Liver (tissue), 9 donors: Measurements from ENCODE around the gene NTN1. TPM values are rescaled to one million over a fixed set of nuclear protein-coding genes. Genes with fewer than 3 reads are reported as not detected.
A peak's percentile ranks its signal among the peaks of the same experiment; 100 is the strongest.
"Not testable (repeated sequence)": the region's sequence is repeated elsewhere in the genome, so short reads cannot be mapped to it uniquely, and the experiment has no call there.

Experiments used
- DNase-seq: peaks from one replicate; pipeline ENCODE4 v3.0.0-alpha.2; 2017; ENCODE audit warnings: low spot score
- H3K27ac ChIP-seq, 2 donors: one replicate each; pipeline ENCODE4 v1.7.0; 2013; ENCODE audit warnings: inconsistent platforms in 2 of 2, low read length in 2 of 2, control low read depth in 1 of 2, low read depth in 1 of 2, mild to moderate bottlenecking in 1 of 2
- H3K27me3 ChIP-seq, 4 donors: one replicate each; pipeline versions ENCODE4 v1.6.1 to v1.7.0; 2013; ENCODE audit warnings: low read length in 3 of 4, inconsistent platforms in 1 of 4, mild to moderate bottlenecking in 1 of 4, moderate library complexity in 1 of 4; ENCODE audit not compliant: control insufficient read depth in 4 of 4, insufficient read depth in 4 of 4
- H3K36me3 ChIP-seq, 4 donors: one replicate each; pipeline versions ENCODE4 v1.6.1 to v1.7.0; 2013; ENCODE audit warnings: low read length in 3 of 4, mild to moderate bottlenecking in 3 of 4, low read depth in 1 of 4, moderate library complexity in 1 of 4; ENCODE audit not compliant: control insufficient read depth in 4 of 4, insufficient read depth in 3 of 4
- H3K4me1 ChIP-seq, 4 donors: one replicate each; pipeline versions ENCODE4 v1.6.1 to v1.7.0; 2013; ENCODE audit warnings: low read length in 3 of 4, mild to moderate bottlenecking in 3 of 4, moderate library complexity in 1 of 4; ENCODE audit not compliant: control insufficient read depth in 4 of 4, insufficient read depth in 4 of 4
- H3K4me3 ChIP-seq, 3 donors: one replicate each; pipeline versions ENCODE4 v1.6.1 to v1.7.0; 2013; ENCODE audit warnings: low read length in 3 of 3, control low read depth in 1 of 3, low read depth in 1 of 3, mild to moderate bottlenecking in 1 of 3
- H3K9ac ChIP-seq, 2 donors: one replicate each; pipeline ENCODE4 v1.7.0; 2013; ENCODE audit warnings: low read length in 2 of 2, mild to moderate bottlenecking in 2 of 2, moderate library complexity in 2 of 2, control low read depth in 1 of 2, low read depth in 1 of 2
- H3K9me3 ChIP-seq, 4 donors: one replicate each; pipeline versions ENCODE4 v1.6.1 to v1.7.0; 2013; ENCODE audit warnings: low read length in 3 of 4; ENCODE audit not compliant: control insufficient read depth in 4 of 4
- ATF3 ChIP-seq: IDR thresholded peaks from 2 replicates; pipeline ENCODE4 v1.6.1; 2016; ENCODE audit warnings: antibody characterized with exemption
- EGR1 ChIP-seq, 2 donors: IDR thresholded peaks; 2 replicates each; pipeline ENCODE4 v1.6.1; 2016 to 2018; ENCODE audit warnings: antibody characterized with exemption in 2 of 2, low read depth in 2 of 2
- FOXA1 ChIP-seq: IDR thresholded peaks from 2 replicates; pipeline ENCODE4 v1.6.1; 2016; ENCODE audit warnings: antibody characterized with exemption
- FOXA2 ChIP-seq: IDR thresholded peaks from 2 replicates; pipeline ENCODE4 v1.6.1; 2016; ENCODE audit warnings: antibody characterized with exemption
- GABPA ChIP-seq, 2 donors: IDR thresholded peaks in 1 of 2; conservative IDR thresholded peaks in 1 of 2; 2 replicates each; pipeline ENCODE4 v1.6.1; 2016; ENCODE audit warnings: antibody characterized with exemption in 2 of 2, mild to moderate bottlenecking in 1 of 2, moderate library complexity in 1 of 2
- HNF4A ChIP-seq, 2 donors: conservative IDR thresholded peaks; 2 replicates each; pipeline ENCODE4 v1.6.1; 2016; ENCODE audit warnings: antibody characterized with exemption in 2 of 2, mild to moderate bottlenecking in 2 of 2
- HNF4G ChIP-seq: IDR thresholded peaks from 2 replicates; pipeline ENCODE4 v1.6.1; 2016; ENCODE audit warnings: antibody characterized with exemption
- JUND ChIP-seq, 2 donors: IDR thresholded peaks; 2 replicates each; pipeline ENCODE4 v1.6.1; 2016; ENCODE audit warnings: antibody characterized with exemption in 2 of 2
- MAX ChIP-seq: IDR thresholded peaks from 2 replicates; pipeline ENCODE4 v1.6.1; 2016; ENCODE audit warnings: antibody characterized with exemption
- NR2F2 ChIP-seq: IDR thresholded peaks from 2 replicates; pipeline ENCODE4 v1.6.1; 2016; ENCODE audit warnings: antibody characterized with exemption
- SP1 ChIP-seq: IDR thresholded peaks from 2 replicates; pipeline ENCODE4 v1.6.1; 2018; ENCODE audit warnings: antibody characterized with exemption, mild to moderate bottlenecking
- TAF1 ChIP-seq: conservative IDR thresholded peaks from 2 replicates; pipeline ENCODE4 v1.6.1; 2016; ENCODE audit warnings: antibody characterized with exemption, mild to moderate bottlenecking
- ZBTB33 ChIP-seq: IDR thresholded peaks from 2 replicates; pipeline ENCODE4 v1.6.1; 2016; ENCODE audit warnings: antibody characterized with exemption
- WGBS: extraction: QIAGEN DNeasy Blood & Tissue Kit; methylation state at CpG from one replicate; pipeline ENCODE4 v1.1.7; 2013; 5-methylcytosine and 5-hydroxymethylcytosine counted together
- polyA plus RNA-seq, 2 donors: library from polyadenylated mRNA; stranded (reverse) in 1 of 2; unstranded in 1 of 2; fragments of 200-250 nt in 1 of 2; fragments of >200 nt in 1 of 2; fragmentation: Nextera tagmentation in 1 of 2; extraction: Ambion mirVana in 1 of 2; gene quantifications; one replicate each; pipeline versions ENCODE4 v1.2.1 to v1.2.3, GENCODE V29; 2013 to 2015
- total RNA-seq, 2 donors: library from RNA; depleted of rRNA; stranded (reverse); fragments of >200 nt; gene quantifications; one replicate each; pipeline ENCODE4 v1.2.3, GENCODE V29; 2014
- TF ChIP-seq, protein P1 (sequence below): fragments of 150-350 bp; IDR thresholded peaks from 2 replicates; pipeline ENCODE4 v1.5.1; 2017; ENCODE audit warnings: improper control_type of control experiment, low read depth, low read length; ENCODE audit not compliant: missing input control
- TF ChIP-seq, protein P2 (sequence below): IDR thresholded peaks from 2 replicates; pipeline ENCODE4 v1.6.1; 2016; ENCODE audit warnings: antibody characterized with exemption, mild to moderate bottlenecking
- donor health status: healthy.
- donor health status: healthy.
- donor health status: healthy.
- donor health status: healthy.
- donor health status: healthy.

Gene NTN1
- total and polyA plus RNA-seq, 4 donors: 0.14 to 8.7 (median 4.3) TPM

DNA sequence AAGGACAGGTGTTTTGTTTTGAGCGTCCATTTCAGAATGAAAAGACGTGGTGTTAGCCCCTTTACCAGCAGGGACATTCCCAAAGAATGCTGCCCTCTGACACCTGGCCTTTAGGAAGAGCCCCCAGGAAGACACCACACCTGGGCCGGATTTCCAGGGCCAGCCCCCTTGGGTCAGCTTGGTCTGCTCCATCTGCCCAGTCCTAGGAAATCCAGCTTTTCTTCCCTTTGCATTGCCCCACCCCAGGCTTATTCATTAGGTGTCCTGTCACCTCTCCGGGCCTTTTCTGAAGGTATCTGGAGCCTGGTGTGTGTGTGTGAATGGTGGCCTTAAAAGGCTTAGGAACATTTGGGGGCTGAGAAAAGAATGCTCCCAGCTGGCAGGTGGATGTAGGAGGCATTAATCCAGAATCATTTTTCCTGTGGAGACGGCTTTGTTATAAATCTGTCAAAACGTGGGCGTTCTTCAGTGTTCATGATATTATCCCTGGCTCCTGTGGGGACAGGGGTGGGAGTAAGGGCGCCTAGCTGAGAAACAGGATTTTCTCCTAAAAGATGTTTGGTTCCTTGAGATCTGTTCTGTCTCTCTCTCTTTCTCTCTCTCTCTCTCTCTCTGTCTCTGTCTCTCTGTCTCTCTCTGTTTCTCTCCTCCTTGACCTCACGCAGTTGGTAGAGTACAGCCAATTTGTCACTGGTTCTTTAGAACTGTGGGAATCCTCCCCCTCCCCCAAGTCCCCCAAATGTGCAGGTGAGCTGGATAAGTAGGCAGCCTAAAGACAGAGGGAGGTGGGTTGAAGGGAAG lies 84.0 kb downstream of the NTN1 start:
- peak overlapping the region in 2 of 3 donors; percentile 10 to 37 for H3K4me3 ChIP-seq
- H3K4me1 ChIP-seq: peaks cover 6 to 18% (median 12%) of the 10 kb centered on the region in 4 donors
- WGBS: 87% methylated on average over 9 of the region's 9 CpGs
- H3K36me3 ChIP-seq: no peaks in the 10 kb centered on the region
- DNase-seq: no peak
- no peaks in the 10 kb centered on the region for H3K9me3 ChIP-seq
- TF ChIP-seq ATF3: no peak
- TF ChIP-seq SP1: no peak
- TF ChIP-seq HNF4A (conservative IDR thresholded peaks at IDR 0.05): no peak
- no peak for TF ChIP-seq NR2F2
- no peak for TF ChIP-seq ZBTB33
- TF ChIP-seq, protein P1, sequence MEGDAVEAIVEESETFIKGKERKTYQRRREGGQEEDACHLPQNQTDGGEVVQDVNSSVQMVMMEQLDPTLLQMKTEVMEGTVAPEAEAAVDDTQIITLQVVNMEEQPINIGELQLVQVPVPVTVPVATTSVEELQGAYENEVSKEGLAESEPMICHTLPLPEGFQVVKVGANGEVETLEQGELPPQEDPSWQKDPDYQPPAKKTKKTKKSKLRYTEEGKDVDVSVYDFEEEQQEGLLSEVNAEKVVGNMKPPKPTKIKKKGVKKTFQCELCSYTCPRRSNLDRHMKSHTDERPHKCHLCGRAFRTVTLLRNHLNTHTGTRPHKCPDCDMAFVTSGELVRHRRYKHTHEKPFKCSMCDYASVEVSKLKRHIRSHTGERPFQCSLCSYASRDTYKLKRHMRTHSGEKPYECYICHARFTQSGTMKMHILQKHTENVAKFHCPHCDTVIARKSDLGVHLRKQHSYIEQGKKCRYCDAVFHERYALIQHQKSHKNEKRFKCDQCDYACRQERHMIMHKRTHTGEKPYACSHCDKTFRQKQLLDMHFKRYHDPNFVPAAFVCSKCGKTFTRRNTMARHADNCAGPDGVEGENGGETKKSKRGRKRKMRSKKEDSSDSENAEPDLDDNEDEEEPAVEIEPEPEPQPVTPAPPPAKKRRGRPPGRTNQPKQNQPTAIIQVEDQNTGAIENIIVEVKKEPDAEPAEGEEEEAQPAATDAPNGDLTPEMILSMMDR: no peak
- TF ChIP-seq FOXA1: no peak
- no peak for TF ChIP-seq JUND (IDR thresholded peaks at IDR 0.05)
- TF ChIP-seq, protein P2, sequence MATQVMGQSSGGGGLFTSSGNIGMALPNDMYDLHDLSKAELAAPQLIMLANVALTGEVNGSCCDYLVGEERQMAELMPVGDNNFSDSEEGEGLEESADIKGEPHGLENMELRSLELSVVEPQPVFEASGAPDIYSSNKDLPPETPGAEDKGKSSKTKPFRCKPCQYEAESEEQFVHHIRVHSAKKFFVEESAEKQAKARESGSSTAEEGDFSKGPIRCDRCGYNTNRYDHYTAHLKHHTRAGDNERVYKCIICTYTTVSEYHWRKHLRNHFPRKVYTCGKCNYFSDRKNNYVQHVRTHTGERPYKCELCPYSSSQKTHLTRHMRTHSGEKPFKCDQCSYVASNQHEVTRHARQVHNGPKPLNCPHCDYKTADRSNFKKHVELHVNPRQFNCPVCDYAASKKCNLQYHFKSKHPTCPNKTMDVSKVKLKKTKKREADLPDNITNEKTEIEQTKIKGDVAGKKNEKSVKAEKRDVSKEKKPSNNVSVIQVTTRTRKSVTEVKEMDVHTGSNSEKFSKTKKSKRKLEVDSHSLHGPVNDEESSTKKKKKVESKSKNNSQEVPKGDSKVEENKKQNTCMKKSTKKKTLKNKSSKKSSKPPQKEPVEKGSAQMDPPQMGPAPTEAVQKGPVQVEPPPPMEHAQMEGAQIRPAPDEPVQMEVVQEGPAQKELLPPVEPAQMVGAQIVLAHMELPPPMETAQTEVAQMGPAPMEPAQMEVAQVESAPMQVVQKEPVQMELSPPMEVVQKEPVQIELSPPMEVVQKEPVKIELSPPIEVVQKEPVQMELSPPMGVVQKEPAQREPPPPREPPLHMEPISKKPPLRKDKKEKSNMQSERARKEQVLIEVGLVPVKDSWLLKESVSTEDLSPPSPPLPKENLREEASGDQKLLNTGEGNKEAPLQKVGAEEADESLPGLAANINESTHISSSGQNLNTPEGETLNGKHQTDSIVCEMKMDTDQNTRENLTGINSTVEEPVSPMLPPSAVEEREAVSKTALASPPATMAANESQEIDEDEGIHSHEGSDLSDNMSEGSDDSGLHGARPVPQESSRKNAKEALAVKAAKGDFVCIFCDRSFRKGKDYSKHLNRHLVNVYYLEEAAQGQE: no peak
- TF ChIP-seq HNF4G: no peak
- no peak for TF ChIP-seq GABPA (IDR thresholded peaks at IDR 0.05 in 1 of 2, conservative IDR thresholded peaks at IDR 0.05 in 1 of 2)
- no peak for TF ChIP-seq MAX
- no peak for TF ChIP-seq FOXA2
- no peak for TF ChIP-seq TAF1
- no peak for TF ChIP-seq EGR1 (IDR thresholded peaks at IDR 0.05; ENCODE audit: low read depth in 2 of 2)
- no peak overlapping the region for H3K9ac ChIP-seq
- no peaks in the 10 kb centered on the region for H3K27me3 ChIP-seq
- peak overlapping the region; percentile 52 to 72 for H3K27ac ChIP-seq

DNA sequence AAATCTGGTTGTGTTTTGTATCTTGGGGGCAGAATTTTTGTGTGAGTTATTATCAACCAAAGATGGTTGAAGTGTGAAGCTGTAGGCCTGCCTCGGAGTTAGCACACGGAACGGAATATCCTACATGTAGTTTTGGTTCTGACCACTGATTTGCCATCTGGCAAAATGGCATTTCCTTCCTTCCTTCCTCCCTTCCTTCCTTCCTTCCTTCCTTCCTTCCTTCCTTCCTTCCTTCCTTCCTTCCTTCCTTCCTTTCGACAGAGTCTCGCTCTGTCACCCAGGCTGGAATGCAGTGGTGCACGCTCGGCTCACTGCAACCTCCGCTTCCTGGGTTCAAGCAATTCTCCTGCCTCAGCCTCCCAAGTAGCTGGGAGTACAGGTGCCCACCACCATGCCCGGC lies 85.0 kb downstream of the NTN1 start:
- WGBS: 90% methylated on average over 9 of the region's 9 CpGs
- peaks cover 3 to 15% (median 10%) of the 10 kb centered on the region in 4 donors for H3K4me1 ChIP-seq
- not testable (repeated sequence) for H3K36me3 ChIP-seq, H3K9ac ChIP-seq, H3K27me3 ChIP-seq, H3K4me3 ChIP-seq, H3K27ac ChIP-seq, DNase-seq, H3K9me3 ChIP-seq
